Astrocyte (in vitro differentiated cells and primary cell): ENCODE data around the gene KRTAP10-1. TPM values are rescaled to one million over a fixed set of nuclear protein-coding genes. Genes with fewer than 3 reads are reported as not detected.

ENCODE experiments used
- DNase-seq: peaks from one replicate; pipeline ENCODE4 v3.0.0-alpha.2; 2010; ENCODE audit warnings: low read depth
- FAIRE-seq: peaks from 2 replicates; lab custom pipeline; 2011; peaks lifted over from hg19 to GRCh38; lab: Jason Lieb, UNC
- H2AFZ ChIP-seq: 2 replicates; pipeline ENCODE4 v1.6.0; 2012; ENCODE audit warnings: low read depth, low read length, inconsistent platforms
- H3K27ac ChIP-seq: 2 replicates; pipeline ENCODE4 v1.5.1; 2011; ENCODE audit warnings: low read depth, low read length, inconsistent platforms
- H3K27me3 ChIP-seq: 2 replicates; pipeline ENCODE4 v1.6.0; 2011; ENCODE audit warnings: low read length, inconsistent platforms; ENCODE audit not compliant: insufficient read depth
- H3K36me3 ChIP-seq: 2 replicates; pipeline ENCODE4 v1.5.1; 2011; ENCODE audit warnings: low read length, inconsistent platforms; ENCODE audit not compliant: insufficient read depth
- H3K4me1 ChIP-seq: 2 replicates; pipeline ENCODE4 v1.5.1; 2011; ENCODE audit warnings: low read length, inconsistent platforms; ENCODE audit not compliant: insufficient read depth
- H3K4me2 ChIP-seq: 2 replicates; pipeline ENCODE4 v1.6.0; 2012; ENCODE audit warnings: low read length, inconsistent platforms
- H3K4me3 ChIP-seq: 2 replicates; pipeline ENCODE4 v1.5.1; 2011; ENCODE audit warnings: low read depth, mild to moderate bottlenecking, low read length, inconsistent platforms; ENCODE audit not compliant: insufficient read depth
- H3K79me2 ChIP-seq: 2 replicates; pipeline ENCODE4 v1.6.0; 2012; ENCODE audit warnings: mild to moderate bottlenecking, low read length, inconsistent platforms; ENCODE audit not compliant: insufficient read depth
- H3K9ac ChIP-seq: 2 replicates; pipeline ENCODE4 v1.6.0; 2012; ENCODE audit warnings: mild to moderate bottlenecking, low read length, inconsistent platforms
- H3K9me3 ChIP-seq: 2 replicates; pipeline ENCODE4 v1.5.1; 2012; ENCODE audit warnings: low read depth, mild to moderate bottlenecking, low read length, inconsistent platforms; ENCODE audit not compliant: insufficient read depth
- H4K20me1 ChIP-seq: 2 replicates; pipeline ENCODE4 v1.6.0; 2012; ENCODE audit warnings: low read length, inconsistent platforms; ENCODE audit not compliant: insufficient read depth
- H3K27ac Mint-ChIP-seq: one replicate; pipeline ENCODE4 v1.8.0; 2021; ENCODE audit warnings: mild to moderate bottlenecking, mixed read lengths; ENCODE audit not compliant: unreplicated experiment
- H3K27me3 Mint-ChIP-seq: one replicate; pipeline ENCODE4 v1.8.0; 2021; ENCODE audit warnings: low read depth, mixed read lengths; ENCODE audit not compliant: unreplicated experiment
- H3K36me3 Mint-ChIP-seq: one replicate; pipeline ENCODE4 v1.8.0; 2021; ENCODE audit warnings: low read depth, mixed read lengths; ENCODE audit not compliant: unreplicated experiment
- H3K4me1 Mint-ChIP-seq: one replicate; pipeline ENCODE4 v1.8.0; 2021; ENCODE audit warnings: low read depth, mixed read lengths; ENCODE audit not compliant: unreplicated experiment
- H3K4me3 Mint-ChIP-seq: one replicate; pipeline ENCODE4 v1.8.0; 2021; ENCODE audit warnings: mild to moderate bottlenecking, moderate library complexity, mixed read lengths; ENCODE audit not compliant: unreplicated experiment
- H3K9me3 Mint-ChIP-seq: one replicate; pipeline ENCODE4 v1.8.0; 2021; ENCODE audit warnings: mild to moderate bottlenecking, mixed read lengths; ENCODE audit not compliant: unreplicated experiment
- CTCF ChIP-seq: IDR thresholded peaks from 2 replicates; pipeline ENCODE4 v1.5.1; 2011; ENCODE audit warnings: low read depth, mild to moderate bottlenecking, inconsistent platforms, low read length, moderate library complexity; ENCODE audit not compliant: insufficient read depth
- EZH2 ChIP-seq: IDR thresholded peaks from 2 replicates; pipeline ENCODE4 v1.6.1; 2012; ENCODE audit warnings: mild to moderate bottlenecking, low read length, inconsistent platforms; ENCODE audit not compliant: insufficient read depth
- total RNA-seq: library from RNA; stranded (reverse); gene quantifications from 2 replicates; pipeline ENCODE4 v1.2.1, GENCODE V29; 2021

The KRTAP10-1 gene
- total RNA-seq, 1 donor from 2014 or later, result not detected

GRCh38 chr21:44513389-44514217 is 26.4 kb downstream of the KRTAP10-1 start:
- Histone ChIP-seq H3K4me1 (no peaks in the 10 kb centered on the region), H4K20me1 (no peaks in the 10 kb centered on the region), H3K79me2 (no peaks in the 10 kb centered on the region), H3K4me3 (no peak overlapping the region), H3K9me3 (no peaks in the 10 kb centered on the region), H3K9ac (no peak overlapping the region), H3K27ac (no peak overlapping the region), H3K36me3 (no peaks in the 10 kb centered on the region), H2AFZ (no peak overlapping the region), H3K4me2 (no peak overlapping the region), H3K27me3 (no peaks in the 10 kb centered on the region)
- Mint-ChIP-seq H3K4me1 (no peaks in the 10 kb centered on the region), H3K27me3 (peaks cover 50% of the 10 kb centered on the region), H3K27ac (no peak overlapping the region), H3K36me3 (peaks cover 3% of the 10 kb centered on the region), H3K9me3 (peaks cover 10% of the 10 kb centered on the region), H3K4me3 (no peak overlapping the region)
- FAIRE-seq, result no peak
- DNase-seq, result no peak
- no peak for TF ChIP-seq EZH2
- TF ChIP-seq CTCF, result no peak

- Histone ChIP-seq H3K36me3 (no peaks in the 10 kb centered on the region), H3K4me1 (no peaks in the 10 kb centered on the region), H4K20me1 (no peaks in the 10 kb centered on the region), H3K9me3 (no peaks in the 10 kb centered on the region), H3K4me2 (no peak overlapping the region), H3K9ac (no peak overlapping the region), H2AFZ (no peak overlapping the region), H3K79me2 (no peaks in the 10 kb centered on the region), H3K4me3 (no peak overlapping the region), H3K27me3 (no peaks in the 10 kb centered on the region), H3K27ac (no peak overlapping the region)
- no peak overlapping the region for H3K27ac Mint-ChIP-seq
- TF ChIP-seq CTCF (no peak), EZH2 (no peak)
- no peak for FAIRE-seq
- H3K9me3 Mint-ChIP-seq, result peaks cover 7% of the 10 kb centered on the region
- DNase-seq, result no peak
- H3K4me1 Mint-ChIP-seq, result no peaks in the 10 kb centered on the region
- peaks cover 48% of the 10 kb centered on the region for H3K27me3 Mint-ChIP-seq
- H3K4me3 Mint-ChIP-seq, result no peak overlapping the region
- peaks cover 3% of the 10 kb centered on the region for H3K36me3 Mint-ChIP-seq
These were observed 27.3 kb downstream of the KRTAP10-1 start for GRCh38 chr21:44512496-44513388.
